ENCODE measurements around the gene COX14.

Gene COX14

DNA sequence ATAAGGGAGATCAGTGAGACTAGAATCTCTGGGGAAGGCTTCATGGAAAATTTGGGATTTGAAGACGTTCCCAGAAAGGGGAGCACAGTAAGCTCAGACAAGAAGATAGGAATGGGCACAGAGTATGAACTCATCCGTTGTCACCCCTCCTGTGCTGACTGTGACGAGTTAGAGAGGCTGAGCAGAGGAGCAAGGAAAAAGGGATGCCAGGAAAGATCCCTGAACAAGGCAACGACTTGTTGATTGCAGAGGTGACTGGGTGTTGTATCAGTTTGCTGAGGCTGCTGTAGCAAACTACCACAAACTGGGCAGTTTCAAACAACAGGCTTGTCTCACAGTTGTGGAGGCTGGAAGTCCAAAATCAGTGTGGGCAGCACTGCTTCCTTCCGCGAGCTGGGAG, 14.1 kb upstream of the COX14 start:
- no peak overlapping the region for H3K4me3 ChIP-seq (ENCODE audit: low read length)
- no peak for TF ChIP-seq ZNF274 (IDR thresholded peaks at IDR 0.05; ENCODE audit: low read depth, low read length)

DNA sequence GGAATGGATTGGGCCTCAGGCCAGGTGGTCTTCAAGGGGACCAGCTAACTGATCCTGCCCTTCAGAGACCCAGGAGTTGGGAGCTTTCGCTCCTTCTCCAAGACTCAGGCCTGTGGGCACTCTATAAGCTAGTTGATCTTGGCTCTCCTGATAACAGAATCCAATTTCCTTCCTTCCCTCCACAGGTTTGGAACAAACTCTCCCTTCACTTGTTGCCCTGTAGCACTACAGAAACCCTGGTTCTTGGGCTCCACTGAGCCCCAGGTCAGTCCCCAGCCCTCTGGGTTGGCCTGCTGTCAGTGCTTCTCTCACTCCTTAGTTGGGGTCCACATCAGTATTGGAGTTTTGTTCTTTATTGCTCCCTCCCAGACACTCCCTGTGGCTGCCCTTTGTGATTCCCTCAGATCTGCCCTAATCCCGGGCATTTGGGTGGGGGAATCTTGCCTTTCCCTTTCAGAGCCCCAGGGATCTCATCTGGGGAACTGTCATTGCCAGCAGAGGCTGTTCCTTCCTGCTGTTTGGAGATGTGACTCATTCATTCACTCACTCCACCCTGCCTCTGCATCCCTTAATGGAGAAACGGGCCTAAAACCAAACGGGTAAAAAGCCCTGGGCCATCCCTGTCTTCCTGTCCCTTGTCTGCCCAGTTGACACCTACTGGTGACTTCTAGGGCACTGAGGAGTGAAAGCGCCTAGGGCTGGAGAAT, 12.6 kb upstream of the COX14 start:
- no peak for TF ChIP-seq ZNF274 (IDR thresholded peaks at IDR 0.05; ENCODE audit: low read depth, low read length)
- no peak overlapping the region for H3K4me3 ChIP-seq (ENCODE audit: low read length)

- no peak for TF ChIP-seq ZNF274 (IDR thresholded peaks at IDR 0.05; ENCODE audit: low read depth, low read length)
- no peak overlapping the region for H3K4me3 ChIP-seq (ENCODE audit: low read length)
Measured at GRCh38 chr12:50100561-50100960, 11.5 kb upstream of the COX14 start.

DNA sequence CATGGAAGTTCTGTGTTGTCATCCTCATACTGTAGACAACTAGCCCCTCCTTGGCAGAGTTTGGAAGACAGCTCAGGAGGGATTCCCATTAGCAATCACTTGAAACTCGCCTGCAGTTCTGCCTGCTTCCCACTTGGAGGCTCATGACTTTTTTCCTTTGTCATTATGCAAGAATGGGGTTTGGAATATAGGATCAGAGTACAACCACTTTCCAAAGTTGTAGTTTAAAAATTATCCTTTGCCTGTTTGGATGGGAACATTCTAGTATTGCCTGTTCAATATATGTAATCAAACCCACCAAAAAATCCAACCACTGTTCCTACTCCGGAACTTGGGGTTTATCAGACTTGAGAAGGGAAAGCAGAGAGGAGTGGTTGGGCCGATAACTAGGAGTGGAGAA, 10.4 kb upstream of the COX14 start:
- no peak for TF ChIP-seq ZNF274 (IDR thresholded peaks at IDR 0.05; ENCODE audit: low read depth, low read length)
- H3K4me3 ChIP-seq (ENCODE audit: low read length) = no peak overlapping the region

DNA sequence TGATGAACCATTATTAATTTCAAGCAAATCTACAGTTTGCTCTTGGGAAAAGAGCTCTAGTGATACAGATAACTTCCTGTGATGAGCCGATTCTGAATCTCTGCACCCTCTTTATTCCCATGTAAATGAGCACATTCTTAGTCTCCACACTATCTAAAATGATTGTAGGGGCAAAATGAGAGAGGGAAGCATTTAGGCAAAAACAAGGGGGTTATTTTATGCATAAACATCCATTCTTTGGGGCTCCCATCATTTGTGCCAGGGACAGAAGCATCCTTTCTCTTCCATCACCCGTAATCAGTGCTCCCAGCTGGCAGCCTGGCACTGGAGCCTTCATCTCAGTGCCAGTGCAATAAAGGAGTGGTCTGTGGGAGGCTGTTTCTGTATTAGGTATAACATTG, 9.9 kb upstream of the COX14 start:
- no peak overlapping the region for H3K4me3 ChIP-seq (ENCODE audit: low read length)
- TF ChIP-seq ZNF274 (IDR thresholded peaks at IDR 0.05; ENCODE audit: low read depth, low read length) = no peak

- no peak for TF ChIP-seq ZNF274 (IDR thresholded peaks at IDR 0.05; ENCODE audit: low read depth, low read length)
- H3K4me3 ChIP-seq (ENCODE audit: low read length) = no peak overlapping the region
Measured at GRCh38 chr12:50102646-50103309, 9.3 kb upstream of the COX14 start.

DNA sequence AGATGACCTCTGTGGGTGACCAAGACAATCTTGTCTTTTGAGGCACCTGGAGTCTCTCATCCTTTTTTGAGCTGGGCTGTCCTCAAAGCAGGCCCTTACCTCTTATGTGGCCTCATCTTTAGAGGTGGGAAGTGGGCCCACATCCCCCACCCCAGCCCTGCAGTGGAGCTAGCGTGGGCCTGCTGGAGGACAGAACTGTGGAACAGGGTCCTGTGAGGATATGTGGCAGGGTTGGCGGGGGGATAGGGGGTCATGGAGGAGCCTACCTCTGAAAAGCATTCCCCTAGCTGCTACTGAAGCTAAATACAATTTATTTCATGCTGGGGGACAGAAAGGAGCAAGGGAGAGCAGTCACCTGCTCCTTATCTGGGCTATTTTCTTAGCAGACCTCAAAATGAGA, 8.7 kb upstream of the COX14 start:
- no peak for TF ChIP-seq ZNF274 (IDR thresholded peaks at IDR 0.05; ENCODE audit: low read depth, low read length)
- H3K4me3 ChIP-seq (ENCODE audit: low read length) = no peak overlapping the region

GRCh38 chr12:50103767-50104321, 8.2 kb upstream of the COX14 start, which contains the start of gene GPD1:
Gene GPD1 (plus strand): TSS chr12:50104008. CDS start chr12:50104051, 43 bp downstream.
- TF ChIP-seq ZNF274 (IDR thresholded peaks at IDR 0.05; ENCODE audit: low read depth, low read length) = no peak
- no peak within 1 kb of the TSS for H3K4me3 ChIP-seq (ENCODE audit: low read length)

DNA sequence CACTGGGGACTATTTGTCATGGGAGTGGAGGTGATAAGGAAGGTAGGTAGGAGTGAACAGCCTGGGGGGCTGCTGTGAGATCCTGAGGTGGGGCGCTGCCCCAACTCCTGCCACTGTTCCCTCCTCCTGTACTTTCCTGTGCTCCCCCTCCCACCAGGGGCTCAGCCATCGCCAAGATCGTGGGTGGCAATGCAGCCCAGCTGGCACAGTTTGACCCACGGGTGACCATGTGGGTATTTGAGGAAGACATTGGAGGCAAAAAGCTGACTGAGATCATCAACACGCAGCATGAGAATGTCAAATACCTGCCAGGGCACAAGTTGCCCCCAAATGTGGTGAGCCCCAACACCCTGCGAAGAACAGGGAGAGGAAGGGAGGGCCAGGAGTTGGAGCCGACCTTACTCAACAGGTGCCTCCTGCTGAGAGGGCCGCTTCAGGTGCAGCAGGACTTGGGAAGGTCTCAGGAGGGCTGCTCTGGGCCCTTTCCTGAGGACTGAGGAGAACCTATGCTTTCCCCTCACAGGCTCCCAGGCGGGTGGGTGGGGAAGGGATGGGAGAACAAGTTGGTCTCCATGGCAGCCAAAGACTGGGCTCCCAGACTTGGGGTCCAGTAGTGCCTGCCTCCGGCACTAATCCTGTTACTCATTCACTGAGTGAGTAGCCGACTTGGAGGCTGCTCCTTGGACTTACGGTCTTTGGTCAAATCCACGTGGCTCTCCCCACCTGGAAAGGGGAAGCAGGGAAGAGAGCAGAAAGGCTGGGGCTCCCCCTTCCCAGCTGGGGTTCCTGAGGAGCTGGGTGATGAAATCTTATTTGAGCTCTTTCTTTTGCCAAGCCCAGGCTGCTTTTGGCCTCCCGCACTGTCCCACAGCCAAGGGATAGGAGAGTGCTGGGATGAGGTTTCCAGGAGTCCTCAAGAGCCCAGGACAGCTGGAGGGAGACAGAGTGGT, 7.3 kb upstream of the COX14 start:
- TF ChIP-seq ZNF274 (IDR thresholded peaks at IDR 0.05; ENCODE audit: low read depth, low read length) = no peak
- H3K4me3 ChIP-seq (ENCODE audit: low read length) = no peak overlapping the region

DNA sequence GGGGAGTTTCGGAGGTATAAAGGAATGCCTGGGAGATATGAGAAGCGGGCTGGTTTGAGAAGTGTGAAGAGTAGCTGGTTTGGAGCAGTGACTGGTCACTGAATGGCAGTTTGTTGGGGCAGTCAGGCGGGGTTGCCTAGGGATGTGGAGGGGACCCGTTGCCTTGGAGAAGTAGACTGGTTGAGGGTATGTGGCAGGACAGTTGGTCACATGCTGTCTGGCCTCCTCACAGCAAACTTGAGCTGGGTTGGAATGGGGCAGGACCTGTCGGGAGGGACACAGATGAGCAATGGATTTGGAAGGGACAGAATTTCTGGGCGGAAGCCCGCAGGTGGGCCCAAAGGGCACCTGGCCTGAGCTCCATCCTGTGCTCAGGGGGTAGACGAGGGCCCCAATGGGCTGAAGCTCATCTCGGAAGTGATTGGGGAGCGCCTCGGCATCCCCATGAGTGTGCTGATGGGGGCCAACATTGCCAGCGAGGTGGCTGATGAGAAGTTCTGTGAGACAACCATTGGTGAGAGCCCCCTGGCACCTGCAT, 6.1 kb upstream of the COX14 start:
- H3K4me3 ChIP-seq (ENCODE audit: low read length) = no peak overlapping the region
- TF ChIP-seq ZNF274 (IDR thresholded peaks at IDR 0.05; ENCODE audit: low read depth, low read length) = no peak

GRCh38 chr12:50106907-50107306, 5.1 kb upstream of the COX14 start:
- no peak for TF ChIP-seq ZNF274 (IDR thresholded peaks at IDR 0.05; ENCODE audit: low read depth, low read length)
- H3K4me3 ChIP-seq (ENCODE audit: low read length) = no peak overlapping the region

DNA sequence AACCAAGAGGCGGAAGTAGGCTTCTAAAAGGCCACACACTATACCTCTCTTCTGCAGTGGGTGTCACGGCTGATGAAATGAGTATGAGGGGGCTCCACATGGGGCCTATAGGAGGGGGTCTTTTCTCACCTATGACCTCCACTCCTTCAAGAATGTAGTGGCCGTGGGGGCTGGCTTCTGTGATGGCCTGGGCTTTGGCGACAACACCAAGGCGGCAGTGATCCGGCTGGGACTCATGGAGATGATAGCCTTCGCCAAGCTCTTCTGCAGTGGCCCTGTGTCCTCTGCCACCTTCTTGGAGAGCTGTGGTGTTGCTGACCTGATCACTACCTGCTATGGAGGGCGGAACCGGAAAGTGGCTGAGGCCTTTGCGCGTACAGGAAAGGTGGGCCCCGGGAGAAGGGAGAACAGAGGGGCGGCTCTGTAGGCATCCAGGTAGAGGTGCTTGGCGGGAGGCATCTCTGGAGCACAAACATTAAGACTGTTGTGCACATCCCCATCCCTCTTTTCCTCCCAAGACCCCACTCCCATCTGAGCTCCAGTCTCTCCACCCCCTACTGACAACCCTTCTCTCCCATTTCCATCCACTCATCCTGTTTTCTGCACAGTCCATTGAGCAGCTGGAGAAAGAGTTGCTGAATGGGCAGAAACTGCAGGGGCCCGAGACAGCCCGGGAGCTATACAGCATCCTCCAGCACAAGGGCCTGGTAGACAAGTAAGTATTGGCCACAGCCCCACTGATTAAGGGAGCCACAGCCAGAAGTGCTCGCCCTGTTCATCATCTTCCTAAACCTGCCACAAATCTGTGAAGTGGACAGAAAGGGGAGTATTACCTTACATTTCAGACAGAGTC, 4.4 kb upstream of the COX14 start:
- H3K4me3 ChIP-seq (ENCODE audit: low read length) = no peak overlapping the region
- TF ChIP-seq ZNF274 (IDR thresholded peaks at IDR 0.05; ENCODE audit: low read depth, low read length) = no peak

DNA sequence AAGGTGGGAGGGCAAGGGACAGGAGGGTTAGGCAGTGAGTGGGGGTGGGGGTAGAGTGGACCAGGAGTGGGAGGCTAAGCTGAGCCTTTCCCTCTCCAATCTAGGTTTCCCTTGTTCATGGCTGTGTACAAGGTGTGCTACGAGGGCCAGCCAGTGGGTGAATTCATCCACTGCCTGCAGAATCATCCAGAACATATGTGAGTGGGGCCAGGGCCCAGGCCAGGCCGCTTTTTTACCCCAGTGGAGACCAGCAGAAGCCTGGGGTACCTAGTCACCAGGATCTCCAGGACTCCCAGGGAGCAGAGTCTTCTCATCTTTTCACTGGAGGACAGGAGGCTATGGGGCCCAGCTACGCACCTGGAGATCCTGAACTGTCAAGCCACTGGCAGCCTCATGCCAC, 2.7 kb upstream of the COX14 start:
- no peak overlapping the region for H3K4me3 ChIP-seq (ENCODE audit: low read length)
- no peak for TF ChIP-seq ZNF274 (IDR thresholded peaks at IDR 0.05; ENCODE audit: low read depth, low read length)

All from GM08714 (cell line).